Measurements from ENCODE around the gene CDH13.

The CDH13 gene

DNA sequence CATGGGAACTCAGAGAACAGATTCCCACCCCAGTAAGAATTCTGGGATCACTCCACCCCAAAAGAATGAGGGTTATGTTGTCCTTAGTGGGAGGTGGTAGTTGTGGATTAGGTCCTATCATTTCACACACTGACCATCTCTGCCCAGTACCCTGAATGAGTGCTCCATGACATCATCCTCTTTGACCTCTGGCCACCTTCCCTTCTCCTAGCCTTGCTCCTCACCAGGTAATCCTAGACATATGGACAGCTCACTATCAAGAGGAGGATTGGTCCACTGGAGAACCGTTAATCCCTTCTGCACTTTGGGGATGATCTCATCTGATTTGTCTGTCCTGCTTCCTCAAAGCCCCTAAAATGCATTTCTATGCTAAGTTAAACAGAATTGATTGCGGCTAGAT lies 642.8 kb downstream of the CDH13 start:
- DNase-seq, result no peak

DNA sequence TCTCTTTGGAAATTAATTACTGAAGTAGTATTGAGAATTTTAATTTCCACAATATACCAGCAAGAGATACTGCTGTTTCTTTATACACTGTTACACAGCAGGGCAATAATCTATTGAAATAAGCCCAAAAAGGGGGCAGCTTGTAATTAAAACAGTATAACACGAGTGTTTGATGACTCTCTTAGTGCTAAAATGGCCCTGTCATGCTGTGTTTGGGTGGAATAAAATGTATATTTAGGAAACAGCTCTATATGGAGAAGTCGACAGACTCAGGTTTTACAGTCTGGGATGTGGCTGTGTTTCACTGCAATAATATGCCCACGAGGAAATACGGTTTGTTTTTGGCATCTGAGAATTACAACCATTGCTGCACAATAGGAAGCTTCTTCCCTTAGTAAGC lies 643.3 kb downstream of the CDH13 start:
- no peak for DNase-seq

DNA sequence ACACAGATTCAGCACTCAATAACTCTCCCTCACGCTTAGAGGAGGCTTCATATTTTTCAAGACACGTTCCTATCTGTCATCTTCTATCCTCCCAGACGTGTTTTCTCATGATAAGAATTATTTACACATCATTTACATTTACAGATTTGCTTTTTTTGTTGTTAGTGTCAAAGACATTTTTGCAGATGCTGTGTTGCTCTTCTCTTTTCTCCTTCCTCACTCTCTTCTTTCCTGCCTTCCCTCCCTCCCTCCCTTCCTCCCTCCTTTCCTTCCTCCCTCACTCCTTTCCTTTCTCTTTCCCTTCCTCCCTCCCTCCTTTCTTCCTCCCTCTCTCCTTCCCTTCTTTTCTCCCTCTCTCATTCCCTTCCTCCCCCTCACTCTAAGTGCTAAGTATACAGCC lies 643.9 kb downstream of the CDH13 start:
- no peak for DNase-seq

DNA sequence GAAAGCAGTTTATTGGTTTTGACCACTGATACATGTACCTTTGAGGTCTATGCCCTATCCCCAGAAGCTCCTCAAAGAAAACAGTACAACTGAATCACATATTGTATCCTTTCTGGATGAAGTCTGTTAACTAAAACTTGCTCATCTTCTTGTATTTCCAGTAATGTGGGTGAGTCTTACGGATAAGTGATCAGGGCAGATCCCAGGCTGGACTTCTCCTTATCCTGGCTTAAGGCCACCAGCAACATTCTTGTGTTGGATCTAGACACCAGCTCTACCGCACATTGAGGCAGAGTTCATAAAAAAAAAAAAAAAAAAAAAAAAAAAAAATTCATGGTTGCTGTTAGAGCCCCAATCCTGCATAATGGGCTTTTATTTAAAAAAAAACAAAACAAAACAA lies 644.4 kb downstream of the CDH13 start:
- no peak for DNase-seq

DNA sequence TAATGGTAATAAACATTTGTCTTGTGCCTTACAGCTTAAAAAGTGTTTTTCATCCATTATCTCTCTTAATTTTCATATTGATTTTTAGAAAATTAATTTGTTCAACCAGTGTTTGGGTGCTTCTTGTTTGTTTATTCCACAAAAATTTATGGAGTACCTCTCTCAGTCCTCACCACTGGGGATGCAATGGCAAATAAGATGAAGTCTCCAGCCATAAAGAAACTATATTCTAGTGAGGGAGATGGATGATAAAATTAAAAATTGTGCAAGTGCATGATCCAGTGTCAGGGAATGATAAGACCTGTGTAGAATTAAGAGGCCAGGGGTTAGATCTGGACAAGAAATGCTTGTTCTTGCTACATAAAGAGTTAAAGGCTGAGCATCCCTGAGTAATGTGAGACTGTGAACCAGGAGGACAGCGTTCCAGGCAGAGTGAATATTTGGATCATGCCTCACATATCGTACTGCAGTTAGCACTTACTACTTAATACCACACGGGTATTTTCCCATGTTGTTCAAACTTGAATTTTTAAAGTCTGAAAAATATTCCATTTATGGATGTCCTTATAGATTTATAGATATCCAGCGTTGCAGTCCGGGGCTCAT lies 645.3 kb downstream of the CDH13 start:
- no peak for DNase-seq

DNA sequence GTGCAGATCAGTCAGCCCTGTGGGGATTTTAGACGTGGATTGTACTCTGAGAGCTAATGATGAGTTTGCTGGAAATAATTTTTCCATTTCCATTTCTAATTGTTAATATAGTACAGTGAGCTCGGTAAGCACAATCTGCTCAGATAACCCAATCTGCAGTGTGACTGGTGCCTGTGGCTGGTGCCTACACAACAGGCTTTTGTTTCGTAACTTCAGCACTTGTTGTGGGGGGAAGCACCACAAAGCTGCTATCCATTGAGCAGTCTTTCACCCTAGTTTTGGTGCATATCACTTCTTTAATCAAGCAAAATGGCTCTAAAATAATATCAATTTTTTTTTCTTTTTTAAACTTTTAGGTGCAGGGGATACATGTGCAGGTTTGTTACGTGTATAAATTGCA lies 646.1 kb downstream of the CDH13 start:
- DNase-seq, result no peak

DNA sequence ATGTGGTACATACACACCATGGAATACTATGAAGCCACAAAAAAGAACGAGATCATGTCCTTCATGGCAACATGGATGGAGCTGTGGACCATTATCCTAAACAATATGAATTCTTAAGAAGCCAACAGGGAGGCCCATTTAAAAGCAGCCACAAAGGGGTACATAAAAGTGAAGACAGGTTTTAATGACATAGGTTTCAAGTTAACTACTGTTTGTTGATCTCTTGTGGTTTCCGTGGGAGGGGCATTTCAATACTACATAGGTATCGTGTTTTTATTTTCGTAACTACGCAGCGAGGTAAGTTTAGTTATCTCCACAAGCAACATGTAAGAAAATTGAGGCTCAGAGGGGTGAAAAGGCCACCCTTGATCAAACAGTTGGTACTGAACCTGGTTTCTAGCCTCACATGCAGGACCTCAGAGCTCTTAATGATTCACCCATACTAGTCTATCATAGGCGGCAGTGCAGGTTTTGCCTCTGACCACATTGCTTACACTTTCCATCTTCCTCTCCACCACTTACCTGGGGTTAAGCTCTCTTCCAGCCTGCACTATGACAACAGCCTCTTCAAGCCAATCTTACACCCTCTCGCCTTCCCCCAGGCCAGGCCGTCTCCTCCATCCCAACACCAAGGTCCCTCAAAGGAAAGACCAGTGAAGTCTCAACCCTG lies 646.9 kb downstream of the CDH13 start:
- DNase-seq, result no peak

DNA sequence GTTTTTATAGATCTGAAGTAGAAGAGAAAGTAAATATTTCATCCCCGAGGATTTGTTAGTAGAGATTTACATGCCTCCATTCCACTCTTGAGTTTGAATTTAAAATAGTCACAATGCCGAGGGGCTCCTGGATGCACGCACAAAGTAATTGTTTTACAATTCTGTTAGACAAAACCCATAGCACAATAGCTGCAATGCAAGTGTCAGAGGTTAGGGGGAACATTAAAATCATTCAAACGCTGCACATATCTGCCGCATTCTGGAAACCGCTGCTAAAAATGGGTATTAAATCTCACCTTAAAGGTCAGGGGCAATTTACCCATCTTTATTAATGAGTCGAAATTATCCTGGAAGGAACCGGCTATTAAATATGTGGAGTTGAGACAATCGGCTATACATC lies 652.5 kb downstream of the CDH13 start:
- no peak for DNase-seq

DNA sequence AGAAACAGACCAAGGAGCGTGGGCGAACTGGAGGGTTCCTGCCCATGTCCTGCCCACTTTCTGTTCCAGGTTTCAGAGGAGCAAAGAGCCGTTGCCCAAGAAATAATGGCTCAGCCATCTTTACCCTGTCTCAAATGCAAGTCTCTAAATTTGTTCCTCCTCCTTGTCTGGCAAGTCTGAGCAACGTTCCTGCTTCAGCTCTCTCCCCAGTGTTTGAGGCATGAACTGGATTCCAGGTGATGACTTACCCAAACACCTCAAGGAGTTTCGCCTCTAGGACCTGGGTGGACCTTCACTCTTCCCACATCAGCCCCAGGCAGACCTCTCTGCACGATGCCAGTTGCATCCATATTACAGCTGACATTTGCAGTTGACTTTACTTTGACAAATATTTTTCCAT lies 659.2 kb downstream of the CDH13 start:
- no peak for DNase-seq

DNA sequence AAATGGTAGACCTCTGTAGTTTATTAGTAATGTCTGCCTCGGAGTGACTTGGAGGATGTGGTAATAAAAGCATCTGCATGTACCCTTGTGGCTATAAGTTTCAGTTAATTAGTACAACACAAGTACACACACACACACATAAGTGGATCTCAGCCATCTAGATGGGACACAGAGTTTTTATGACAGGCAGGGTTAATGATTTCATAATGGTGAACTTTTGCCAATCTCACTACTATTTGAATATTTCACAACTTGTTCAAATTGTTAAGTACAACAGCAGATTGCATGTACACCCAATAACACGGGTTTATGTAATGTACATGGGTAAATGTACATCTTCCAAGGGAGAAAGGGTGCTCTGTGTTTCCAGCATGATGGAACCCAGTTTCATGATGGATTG lies 669.7 kb downstream of the CDH13 start:
- DNase-seq, result no peak

DNA sequence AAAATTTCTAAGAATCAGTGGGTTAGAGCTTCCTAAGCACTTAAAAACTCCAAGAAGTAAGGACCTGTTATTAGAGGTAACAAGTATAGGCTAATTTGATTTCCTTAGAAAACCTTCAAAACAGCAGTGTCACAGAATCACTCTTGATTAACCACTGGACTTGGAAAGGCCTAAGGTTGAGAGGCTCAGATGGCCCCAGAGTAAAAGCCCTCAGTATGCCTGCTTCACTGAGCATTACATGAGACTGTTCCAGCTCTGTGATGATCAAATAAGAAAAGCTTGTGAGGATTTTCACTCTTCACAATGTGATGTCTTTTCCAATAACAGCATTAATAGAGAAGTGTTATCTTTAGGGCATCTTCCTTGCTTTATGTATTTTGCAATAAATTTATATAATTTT lies 671.8 kb downstream of the CDH13 start:
- no peak for DNase-seq

DNA sequence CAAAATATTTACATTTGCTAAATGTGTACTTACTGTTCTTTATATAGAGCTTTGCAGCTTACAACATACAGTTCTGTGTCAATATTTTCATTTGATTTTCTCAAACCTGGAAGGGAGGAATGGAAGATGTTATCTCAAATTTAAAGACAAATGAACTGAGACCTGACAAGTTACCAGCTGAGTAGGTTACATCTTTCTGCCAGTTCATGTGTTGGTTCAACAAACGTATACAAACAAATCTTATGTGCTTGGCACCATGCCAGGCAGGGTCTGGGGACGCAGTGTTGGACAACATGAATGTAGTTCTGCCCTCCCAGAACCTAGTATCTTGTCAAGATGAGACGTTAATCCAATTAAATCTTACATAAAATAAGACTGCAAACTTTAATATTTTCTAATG lies 673.6 kb downstream of the CDH13 start:
- no peak for DNase-seq

DNA sequence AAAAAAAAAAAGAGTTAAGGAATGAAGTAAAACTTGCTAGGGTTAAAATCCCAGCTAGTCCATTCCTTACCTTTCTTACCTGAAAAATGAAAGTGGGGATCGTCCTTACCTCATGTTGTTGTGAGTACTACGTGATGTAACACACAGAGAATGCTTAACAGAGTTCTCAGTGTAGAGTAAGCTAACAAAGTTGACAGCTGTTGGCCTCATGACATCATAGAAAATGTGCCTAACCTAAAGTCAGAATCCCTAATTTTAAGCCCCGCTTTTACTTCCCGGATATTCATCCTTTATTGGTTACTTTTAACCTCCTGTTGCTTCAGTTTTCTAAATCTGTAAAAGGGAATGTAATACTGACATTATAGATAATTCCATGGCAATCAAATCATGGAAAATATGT lies 675.2 kb downstream of the CDH13 start:
- DNase-seq, result no peak

DNA sequence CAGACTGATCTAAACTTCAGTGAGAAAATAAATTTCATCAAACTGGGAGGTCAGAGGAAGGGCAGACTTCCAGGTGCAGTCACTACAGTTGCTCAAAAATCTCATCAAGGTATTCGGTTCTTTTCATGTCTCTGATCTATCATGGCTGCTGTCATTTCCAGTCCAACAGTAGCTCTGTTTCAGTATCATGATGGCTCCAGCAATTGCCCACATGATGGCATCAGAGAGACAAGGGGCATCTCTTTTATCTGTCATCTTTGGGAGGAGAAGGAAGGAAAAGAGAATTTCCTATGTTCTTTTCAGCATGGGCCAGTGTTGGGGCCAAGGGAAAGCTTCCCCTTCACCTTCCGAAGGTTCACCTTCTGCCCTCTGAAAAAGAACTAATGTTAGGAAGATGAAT lies 676.1 kb downstream of the CDH13 start:
- no peak for DNase-seq

DNA sequence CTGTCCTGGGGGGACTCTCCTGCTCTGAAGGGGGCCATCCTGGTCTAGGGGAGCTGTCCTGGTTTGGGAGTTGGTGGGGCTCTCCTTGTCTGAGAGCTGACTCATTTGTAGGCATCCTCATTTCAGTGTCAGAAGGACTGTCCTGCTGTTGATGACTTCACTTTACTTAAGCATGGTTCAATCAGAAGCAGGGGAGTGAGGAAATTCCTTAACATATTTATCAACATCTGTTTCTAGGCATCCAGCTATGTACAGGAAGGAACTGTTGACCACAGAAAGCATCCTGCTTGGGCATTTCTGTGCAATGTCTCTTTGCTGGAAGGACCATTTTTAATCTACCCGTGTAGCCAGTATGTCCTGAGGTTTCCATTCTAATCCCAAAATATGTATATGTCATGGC lies 678.3 kb downstream of the CDH13 start:
- DNase-seq, result no peak

DNA sequence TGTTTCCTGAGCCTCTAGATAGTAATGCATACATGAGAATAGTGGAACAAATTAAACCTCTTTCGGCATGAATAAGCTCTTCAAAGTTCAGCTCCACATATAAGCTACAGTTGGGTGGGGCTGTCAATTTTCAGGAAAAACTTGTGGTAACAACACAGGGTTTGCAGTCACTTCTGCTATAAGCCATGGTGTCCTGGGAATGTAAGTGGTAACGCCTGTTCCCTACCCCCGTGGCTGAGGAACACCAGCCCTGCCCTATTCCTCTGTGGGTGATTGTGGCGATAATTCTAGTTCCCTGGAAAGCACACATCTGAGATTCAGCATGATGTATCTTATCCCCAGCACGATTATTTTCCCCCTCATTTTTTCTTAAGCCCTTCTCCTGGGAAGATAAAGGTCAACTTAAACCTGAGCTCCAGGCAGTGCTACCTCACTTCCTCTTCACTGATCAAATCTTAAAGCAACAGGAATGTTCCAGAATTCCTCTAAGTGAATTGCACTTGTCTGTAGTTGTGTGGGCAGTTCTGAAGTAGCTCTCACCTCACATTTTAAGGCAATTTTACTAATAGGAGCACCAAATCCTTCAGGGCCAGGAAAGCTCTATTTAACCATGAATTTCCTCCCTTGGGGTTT lies 680.3 kb downstream of the CDH13 start:
- DNase-seq, result no peak

DNA sequence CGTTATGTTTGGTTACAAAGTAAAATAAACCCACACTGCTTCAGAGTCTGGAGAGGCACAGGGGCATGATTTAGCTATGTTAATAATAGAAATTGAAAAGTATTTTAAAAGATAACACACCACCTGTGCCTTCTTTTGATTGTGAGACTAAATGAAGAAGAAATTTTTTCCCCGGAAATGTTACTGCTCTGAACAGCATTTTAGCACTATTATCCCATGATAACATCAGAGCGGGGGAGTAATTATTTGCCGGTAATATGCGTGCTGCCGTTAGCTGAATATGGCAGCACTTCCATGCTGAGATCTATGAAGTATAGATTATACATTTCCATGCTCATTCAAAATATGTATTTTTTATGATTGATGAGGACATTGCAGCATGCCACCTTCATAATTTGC lies 680.8 kb downstream of the CDH13 start:
- no peak for DNase-seq

DNA sequence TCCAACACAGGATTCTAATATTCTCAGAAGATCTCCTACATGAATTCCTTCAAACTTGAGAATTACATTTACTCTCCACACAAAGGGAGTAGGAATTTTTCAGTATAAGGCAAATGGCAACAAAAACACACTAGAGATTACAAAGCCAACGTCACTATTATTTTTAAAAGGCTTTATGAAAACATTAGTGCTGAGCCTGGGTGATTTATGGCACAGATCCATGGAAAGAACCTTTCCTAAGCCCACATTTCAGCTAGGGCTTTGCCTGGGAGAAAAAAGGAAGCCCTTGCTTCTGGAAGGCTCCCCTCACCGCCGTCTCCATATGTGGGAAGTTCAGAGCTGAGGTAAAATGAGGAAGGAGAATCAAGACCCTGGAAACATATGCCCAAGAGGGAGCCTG lies 681.6 kb downstream of the CDH13 start:
- DNase-seq, result no peak

DNA sequence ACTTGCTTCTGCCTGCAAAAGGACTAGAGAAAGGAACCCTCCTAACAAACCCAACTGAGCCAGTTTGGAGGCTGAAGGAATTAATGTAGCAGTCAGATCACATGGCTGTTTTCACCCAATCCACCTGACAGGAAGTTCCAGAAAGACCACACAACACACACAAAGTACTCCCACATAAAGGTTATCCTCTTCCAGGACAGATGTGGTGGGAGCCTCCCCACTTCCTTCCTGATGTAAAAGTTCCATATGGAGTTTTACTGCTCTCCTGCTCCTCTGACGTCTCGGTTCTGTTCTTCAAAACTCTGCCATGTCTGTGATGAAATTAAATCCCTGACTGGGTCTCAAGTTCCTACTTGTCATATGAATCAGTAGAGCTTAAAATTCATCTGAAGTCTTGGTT lies 684.0 kb downstream of the CDH13 start:
- DNase-seq, result no peak

DNA sequence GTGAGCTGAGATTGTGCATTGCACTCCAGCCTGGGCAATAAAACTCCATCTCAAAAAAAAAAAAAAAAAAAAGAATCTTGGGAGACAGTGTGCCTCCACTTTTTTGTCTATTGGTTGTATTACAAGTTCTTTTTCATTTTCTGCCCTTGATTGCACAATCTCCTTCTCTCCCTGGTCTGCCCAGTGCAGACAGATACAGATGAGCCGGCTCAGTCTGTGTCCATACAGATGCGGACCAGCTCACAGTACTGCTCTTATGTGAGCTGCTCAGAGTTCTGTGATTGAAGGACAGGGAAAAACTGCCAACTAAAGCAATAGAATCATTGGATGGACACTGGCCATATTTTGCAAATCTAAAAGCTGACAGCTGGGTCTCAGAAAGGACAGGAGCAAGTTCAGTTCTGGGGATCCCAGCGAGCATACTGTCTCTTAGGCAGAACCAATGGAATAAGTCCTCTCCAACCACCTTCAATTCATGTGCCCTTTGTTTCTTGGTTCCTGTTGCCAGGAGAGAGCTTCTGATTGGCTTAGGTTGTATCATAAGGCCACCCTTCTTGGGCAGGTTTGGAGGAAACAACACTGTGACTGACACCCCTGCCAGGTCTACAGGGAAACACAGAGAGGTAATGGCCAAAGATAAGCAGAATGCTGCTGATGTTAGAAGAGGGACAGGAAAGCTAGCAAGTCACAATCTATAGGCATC lies 685.4 kb downstream of the CDH13 start:
- DNase-seq, result no peak

DNA sequence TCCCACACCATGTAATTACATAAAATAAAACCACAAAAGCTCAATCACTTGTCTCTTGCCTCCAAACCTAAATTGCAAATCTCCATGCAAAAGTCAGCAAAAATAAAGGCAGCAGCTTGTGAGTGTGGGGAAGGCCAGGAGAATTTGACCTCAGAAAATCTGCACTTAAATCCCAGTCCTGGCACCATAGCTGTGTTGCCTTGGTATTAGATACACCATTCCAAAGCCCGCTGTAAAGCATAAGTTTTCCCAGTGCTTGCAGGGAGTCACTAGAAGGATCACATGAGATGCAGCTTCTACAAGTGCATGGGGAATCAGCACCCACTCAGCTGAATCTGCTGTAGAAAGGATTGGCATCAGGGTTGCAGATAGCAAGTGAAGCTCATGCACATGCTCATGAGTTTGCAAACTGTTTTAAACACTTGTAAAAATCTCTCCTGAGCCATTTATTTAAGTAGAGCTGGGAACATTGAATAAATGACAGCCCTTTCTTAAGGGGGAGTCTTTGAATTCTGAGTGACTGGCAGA lies 686.0 kb downstream of the CDH13 start:
- DNase-seq, result no peak

DNA sequence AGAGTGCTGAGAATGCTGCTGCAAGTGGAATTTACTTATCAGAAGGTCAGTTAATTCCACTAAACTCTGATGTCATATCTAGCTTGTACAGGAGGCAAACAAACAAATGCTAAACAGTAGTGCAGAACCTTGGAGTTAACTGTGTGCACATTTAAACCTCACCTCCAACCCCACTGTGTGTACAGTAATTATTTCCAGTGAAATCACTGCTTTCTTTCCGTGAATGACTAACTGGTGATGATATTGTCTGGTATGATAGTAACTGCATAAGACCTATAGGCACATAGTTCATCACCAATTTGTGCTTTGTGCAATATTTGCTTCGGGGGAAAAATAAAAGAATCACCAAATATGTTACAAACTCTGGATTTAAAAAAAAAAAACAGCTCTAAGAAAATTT lies 688.5 kb downstream of the CDH13 start:
- no peak for DNase-seq

DNA sequence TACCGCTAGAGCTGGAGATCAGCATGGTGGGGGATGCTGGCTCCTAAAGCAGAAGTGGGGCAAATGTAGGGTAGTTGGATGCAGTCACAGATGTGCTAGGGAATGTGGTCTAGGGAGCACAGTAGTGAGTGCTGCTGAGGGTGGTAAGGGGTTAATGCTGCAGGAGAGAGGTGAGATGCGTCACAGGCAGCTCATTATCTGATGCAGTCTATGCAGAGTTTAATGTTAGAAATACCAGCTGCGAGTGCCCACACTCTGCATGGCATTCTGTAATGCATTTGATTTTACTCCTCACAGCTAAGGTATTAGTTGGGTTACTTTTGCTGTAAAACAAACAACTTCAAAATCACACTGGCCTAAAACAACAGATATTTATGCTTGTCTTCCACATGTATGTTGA lies 689.7 kb downstream of the CDH13 start:
- DNase-seq, result no peak

DNA sequence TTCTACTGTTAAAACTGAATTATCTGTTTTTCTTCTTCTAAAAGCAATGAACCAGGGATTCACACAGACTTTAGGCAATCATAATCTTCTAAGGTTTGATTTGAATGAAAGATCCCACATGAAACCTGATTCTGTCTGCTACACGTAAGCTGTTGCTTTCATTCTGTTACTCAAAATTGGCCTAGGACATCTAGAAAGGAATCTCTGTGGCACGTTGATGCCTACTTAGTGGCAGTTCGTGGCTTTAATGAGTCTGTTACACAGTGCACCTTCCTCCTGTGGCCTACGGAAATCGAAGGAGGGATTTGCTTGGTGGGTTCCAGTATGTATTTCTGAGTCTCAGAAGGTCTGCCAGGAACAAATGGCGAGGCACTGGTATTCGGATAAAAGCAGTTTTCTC lies 691.6 kb downstream of the CDH13 start:
- DNase-seq, result no peak
